Measurements from ENCODE around the gene OTOGL.
"Not testable (repeated sequence)": the region's sequence is repeated elsewhere in the genome, so short reads cannot be mapped to it uniquely, and the experiment has no call there.

OTOGL gene

GRCh38 chr12:80233926-80234325 lies 134.6 kb downstream of the OTOGL start:
- FAIRE-seq (no peak), DNase-seq (ENCODE audit: insufficient read length, low spot score) (no peak)
- TF ChIP-seq, protein P1, sequence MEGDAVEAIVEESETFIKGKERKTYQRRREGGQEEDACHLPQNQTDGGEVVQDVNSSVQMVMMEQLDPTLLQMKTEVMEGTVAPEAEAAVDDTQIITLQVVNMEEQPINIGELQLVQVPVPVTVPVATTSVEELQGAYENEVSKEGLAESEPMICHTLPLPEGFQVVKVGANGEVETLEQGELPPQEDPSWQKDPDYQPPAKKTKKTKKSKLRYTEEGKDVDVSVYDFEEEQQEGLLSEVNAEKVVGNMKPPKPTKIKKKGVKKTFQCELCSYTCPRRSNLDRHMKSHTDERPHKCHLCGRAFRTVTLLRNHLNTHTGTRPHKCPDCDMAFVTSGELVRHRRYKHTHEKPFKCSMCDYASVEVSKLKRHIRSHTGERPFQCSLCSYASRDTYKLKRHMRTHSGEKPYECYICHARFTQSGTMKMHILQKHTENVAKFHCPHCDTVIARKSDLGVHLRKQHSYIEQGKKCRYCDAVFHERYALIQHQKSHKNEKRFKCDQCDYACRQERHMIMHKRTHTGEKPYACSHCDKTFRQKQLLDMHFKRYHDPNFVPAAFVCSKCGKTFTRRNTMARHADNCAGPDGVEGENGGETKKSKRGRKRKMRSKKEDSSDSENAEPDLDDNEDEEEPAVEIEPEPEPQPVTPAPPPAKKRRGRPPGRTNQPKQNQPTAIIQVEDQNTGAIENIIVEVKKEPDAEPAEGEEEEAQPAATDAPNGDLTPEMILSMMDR (IDR thresholded peaks at IDR 0.05; ENCODE audit: insufficient read depth, missing control alignments) = no peak

DNA sequence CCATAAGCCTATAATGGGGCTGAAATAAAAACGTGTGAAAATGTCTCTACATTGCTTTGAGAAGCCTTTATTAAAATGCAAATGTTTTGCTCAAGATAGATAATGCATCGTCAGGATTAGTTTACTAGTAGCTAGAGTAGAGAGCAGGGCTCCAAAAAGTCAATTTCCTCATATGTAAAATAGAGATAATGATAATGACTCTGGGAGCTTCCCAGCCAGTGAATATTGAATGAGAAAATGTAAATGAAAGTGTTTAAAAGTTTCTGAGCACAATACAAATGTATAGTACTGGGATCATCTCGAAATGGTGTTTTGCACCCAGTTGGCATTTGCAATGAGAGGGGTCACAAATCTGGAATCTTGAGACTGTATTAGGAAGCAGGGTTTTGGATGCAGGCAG lies 135.3 kb downstream of the OTOGL start:
- no peak for FAIRE-seq
- TF ChIP-seq, protein P1 (IDR thresholded peaks at IDR 0.05; ENCODE audit: insufficient read depth, missing control alignments) = no peak
- DNase-seq (ENCODE audit: insufficient read length, low spot score) = no peak

- no peak for FAIRE-seq
- DNase-seq (ENCODE audit: insufficient read length, low spot score) = no peak
- TF ChIP-seq, protein P1 (IDR thresholded peaks at IDR 0.05; ENCODE audit: insufficient read depth, missing control alignments) = no peak
These were observed 136.6 kb downstream of the OTOGL start for GRCh38 chr12:80235944-80236343.

DNA sequence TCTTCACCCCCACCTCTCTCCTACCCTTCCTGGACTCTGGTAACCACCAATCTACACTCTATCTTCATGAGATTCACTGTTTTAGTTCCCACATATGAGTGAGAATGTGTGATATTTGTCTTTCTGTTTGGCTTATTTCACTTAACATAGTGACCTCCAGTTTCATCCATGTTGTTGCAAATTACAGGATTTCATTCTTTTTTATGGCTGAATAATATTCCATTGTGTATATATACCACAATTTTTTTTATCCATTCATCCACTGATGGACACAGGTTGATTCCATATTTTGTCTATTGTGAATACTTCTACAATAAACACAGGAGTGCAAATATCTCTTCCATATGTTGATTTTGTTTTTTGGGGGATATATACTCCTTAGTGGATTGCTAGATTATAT lies 140.5 kb downstream of the OTOGL start:
- DNase-seq (ENCODE audit: insufficient read length, low spot score) (no peak), FAIRE-seq (no peak)
- TF ChIP-seq, protein P1 (IDR thresholded peaks at IDR 0.05; ENCODE audit: insufficient read depth, missing control alignments) = no peak

DNA sequence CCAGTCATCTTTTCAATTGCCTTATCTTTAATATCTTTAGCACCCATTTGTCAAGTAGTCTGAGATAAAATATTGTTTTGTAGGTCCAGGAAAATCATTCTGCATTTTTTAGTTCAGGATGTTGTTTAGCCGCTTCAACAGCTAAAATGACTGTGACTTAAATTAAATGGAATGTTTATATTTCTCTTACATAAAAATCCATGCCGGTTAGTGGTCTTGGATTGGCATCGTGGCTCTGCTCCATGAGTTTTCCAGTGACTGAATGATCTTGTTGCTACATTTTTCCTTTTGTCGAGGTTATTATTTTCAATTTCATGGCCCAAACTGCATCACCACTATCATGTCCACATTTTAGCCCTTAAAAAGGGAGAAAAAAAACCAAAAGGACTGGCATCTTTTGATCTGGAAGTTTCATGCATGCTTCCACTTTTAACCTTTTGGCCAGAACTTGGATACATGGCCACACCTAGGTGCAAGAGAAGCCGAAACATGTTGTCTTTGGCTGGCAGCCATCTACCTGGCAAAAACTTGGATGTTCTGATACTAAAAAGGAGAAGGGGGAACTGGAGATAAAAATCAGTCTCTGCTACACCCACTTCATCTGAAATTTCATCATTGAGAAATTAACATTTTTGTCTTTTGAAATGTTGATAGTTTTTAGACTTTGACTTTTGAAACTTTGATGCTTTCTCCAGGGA lies 142.4 kb downstream of the OTOGL start:
- no peak for FAIRE-seq
- TF ChIP-seq, protein P1 (IDR thresholded peaks at IDR 0.05; ENCODE audit: insufficient read depth, missing control alignments) = no peak
- no peak for DNase-seq (ENCODE audit: insufficient read length, low spot score)

DNA sequence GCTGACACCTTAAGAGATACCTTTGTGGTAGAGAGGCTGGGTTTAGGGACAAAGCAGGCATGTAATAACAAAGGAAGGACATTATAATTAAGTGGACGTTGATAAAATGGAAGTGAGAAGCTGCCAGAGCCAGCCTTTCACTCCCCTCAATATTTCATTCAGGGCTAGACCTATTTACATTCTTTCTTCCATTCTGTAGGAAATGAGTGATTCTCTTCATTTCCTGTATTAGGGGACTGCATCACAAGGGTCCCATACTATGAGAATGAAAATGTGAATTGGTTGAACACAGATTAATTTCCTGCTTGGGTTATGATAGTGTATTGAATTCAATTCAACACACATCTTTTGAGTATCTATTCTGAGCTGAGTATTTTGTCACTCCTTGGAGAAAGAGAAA lies 143.0 kb downstream of the OTOGL start:
- TF ChIP-seq, protein P1 (IDR thresholded peaks at IDR 0.05; ENCODE audit: insufficient read depth, missing control alignments) = no peak
- no peak for DNase-seq (ENCODE audit: insufficient read length, low spot score)
- no peak for FAIRE-seq

GRCh38 chr12:80249581-80249980 lies 150.2 kb downstream of the OTOGL start:
- FAIRE-seq; DNase-seq (ENCODE audit: insufficient read length, low spot score): not testable (repeated sequence)

DNA sequence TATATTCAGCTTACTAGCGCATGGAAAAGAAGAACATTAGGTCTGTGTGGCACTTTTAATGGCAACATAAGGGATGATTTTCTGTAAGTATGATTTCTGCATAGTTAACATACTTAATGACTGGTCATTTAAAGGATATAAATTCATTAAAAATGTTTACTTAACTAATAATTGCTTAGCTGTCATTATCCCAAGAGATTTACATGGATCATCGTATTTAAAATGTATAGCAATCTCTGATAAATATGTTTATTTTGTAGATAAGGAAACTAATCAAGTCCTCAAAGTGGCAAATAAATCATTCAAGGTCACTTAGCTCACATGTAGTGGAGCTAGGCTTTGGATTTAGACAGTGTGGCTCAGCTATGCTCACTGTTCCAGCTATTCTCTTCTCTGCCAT lies 158.6 kb downstream of the OTOGL start:
- FAIRE-seq = no peak
- no peak for DNase-seq (ENCODE audit: insufficient read length, low spot score)
- TF ChIP-seq, protein P1 (IDR thresholded peaks at IDR 0.05; ENCODE audit: insufficient read depth, missing control alignments) = no peak

Data from D721Med (cell line).